ENCODE results near the gene ADCY2.

The ADCY2 gene

DNA sequence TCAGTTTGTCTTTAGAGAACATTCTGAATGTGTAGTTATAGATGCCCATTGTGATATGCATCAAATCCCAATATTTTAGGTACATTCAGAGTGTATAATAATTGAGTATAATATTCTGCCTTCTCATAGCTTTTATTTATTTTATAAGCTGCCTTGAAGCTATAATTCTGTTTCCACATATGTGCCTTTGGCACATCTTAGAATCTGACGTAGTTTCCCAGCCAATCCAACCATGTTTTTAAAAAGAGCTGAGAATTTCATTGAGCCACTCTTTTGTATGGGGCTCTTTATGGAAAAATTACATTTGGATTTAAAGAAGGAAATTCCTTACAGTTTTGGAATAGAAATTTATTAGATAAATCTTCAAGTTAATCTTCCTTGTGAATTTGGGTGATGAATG lies 65.4 kb downstream of the ADCY2 start:
- TF ChIP-seq, protein P1, sequence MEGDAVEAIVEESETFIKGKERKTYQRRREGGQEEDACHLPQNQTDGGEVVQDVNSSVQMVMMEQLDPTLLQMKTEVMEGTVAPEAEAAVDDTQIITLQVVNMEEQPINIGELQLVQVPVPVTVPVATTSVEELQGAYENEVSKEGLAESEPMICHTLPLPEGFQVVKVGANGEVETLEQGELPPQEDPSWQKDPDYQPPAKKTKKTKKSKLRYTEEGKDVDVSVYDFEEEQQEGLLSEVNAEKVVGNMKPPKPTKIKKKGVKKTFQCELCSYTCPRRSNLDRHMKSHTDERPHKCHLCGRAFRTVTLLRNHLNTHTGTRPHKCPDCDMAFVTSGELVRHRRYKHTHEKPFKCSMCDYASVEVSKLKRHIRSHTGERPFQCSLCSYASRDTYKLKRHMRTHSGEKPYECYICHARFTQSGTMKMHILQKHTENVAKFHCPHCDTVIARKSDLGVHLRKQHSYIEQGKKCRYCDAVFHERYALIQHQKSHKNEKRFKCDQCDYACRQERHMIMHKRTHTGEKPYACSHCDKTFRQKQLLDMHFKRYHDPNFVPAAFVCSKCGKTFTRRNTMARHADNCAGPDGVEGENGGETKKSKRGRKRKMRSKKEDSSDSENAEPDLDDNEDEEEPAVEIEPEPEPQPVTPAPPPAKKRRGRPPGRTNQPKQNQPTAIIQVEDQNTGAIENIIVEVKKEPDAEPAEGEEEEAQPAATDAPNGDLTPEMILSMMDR (IDR thresholded peaks at IDR 0.05; ENCODE audit: low read depth, low read length), result no peak
- H3K4me3 ChIP-seq (ENCODE audit: low read depth, low read length), result no peak overlapping the region

DNA sequence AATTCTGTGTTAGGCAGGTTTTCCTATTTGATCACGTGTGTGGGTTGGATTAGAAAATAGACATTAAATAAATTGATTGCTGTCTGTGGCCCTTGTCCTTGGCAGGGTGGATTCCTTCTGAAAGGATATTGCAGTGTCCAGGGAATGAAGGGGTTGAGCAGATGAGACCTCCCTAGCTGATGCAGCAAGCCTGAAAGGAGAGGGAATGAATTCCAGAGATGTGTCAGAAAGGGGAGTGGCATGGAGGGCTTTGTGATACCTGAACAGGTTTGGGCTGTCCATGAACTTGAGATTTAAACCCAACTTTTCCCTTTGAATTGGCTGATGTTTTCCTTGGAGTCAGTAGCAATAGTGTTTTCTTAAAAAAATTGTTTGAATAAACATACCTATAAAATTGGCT lies 66.8 kb downstream of the ADCY2 start:
- TF ChIP-seq, protein P1 (IDR thresholded peaks at IDR 0.05; ENCODE audit: low read depth, low read length), result no peak
- no peak overlapping the region for H3K4me3 ChIP-seq (ENCODE audit: low read depth, low read length)

DNA sequence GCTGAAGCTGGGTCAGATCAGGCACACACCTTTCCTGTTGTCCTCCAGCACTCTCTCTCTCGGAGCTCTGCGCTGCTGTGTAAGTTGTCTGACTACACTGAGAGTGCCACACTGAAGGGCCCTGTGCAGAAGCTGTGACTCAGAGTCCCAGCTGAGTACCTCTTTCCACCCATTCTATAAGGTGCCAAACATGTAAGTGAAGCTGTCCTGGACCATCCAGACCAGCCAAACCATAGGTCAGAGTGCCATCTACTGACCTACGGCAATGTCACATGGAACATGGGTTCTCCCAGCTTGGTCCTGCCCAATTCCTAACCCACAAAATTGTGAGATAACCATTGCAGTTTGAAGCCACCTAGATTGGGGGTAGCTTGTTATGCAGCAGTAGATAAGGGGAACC lies 68.2 kb downstream of the ADCY2 start:
- H3K4me3 ChIP-seq (ENCODE audit: low read depth, low read length), result no peak overlapping the region
- TF ChIP-seq, protein P1 (IDR thresholded peaks at IDR 0.05; ENCODE audit: low read depth, low read length), result no peak

DNA sequence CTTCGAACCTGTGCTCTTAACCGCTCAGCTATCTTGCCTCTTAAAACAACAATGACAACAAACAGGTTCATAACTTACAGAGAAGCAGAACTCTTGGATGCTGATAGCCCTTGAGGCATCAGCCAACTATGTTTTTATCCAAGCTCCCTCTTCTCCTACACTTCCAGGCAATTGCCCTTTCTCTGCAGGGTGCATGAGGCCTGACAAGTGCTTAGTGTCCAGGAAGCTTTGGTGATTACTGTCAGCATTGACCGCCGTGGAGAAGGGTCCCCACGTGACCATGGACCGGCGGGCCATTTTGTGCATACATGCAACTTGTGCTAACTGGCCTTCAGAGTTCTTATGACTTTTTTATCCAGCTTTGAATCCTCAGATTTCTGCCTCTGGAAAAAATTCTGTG lies 71.2 kb downstream of the ADCY2 start:
- TF ChIP-seq, protein P1 (IDR thresholded peaks at IDR 0.05; ENCODE audit: low read depth, low read length), result no peak

GRCh38 chr5:7468742-7469141 lies 72.8 kb downstream of the ADCY2 start:
- no peak overlapping the region for H3K4me3 ChIP-seq (ENCODE audit: low read depth, low read length)
- TF ChIP-seq, protein P1 (IDR thresholded peaks at IDR 0.05; ENCODE audit: low read depth, low read length), result no peak

More for the DNA sequence above, 71.2 kb downstream of the ADCY2 start:
- no peak overlapping the region for H3K4me3 ChIP-seq (ENCODE audit: low read depth, low read length)

GRCh38 chr5:7471710-7472109 lies 75.8 kb downstream of the ADCY2 start:
- TF ChIP-seq, protein P1 (IDR thresholded peaks at IDR 0.05; ENCODE audit: low read depth, low read length), result no peak
- H3K4me3 ChIP-seq (ENCODE audit: low read depth, low read length), result no peak overlapping the region

DNA sequence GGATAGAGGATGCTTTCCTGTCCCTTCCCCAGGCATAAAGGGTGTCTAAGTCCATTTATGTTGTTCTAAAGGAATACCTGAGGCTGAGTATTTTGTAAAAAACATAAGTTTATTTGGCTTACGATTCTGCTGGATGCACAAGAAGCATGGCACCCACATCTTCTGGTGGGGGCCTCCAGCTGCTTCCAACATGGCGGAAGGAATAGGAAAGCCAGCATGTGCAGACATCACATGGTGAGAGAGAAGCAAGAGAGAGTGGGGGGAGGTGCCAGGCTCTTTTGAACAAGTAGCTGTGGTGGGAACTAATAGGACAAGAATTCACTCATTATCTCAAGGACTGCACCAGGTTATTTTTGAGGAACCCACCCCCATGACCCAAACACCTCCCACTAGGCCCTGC lies 77.2 kb downstream of the ADCY2 start:
- TF ChIP-seq, protein P1 (IDR thresholded peaks at IDR 0.05; ENCODE audit: low read depth, low read length), result no peak

More for the DNA sequence above, 77.2 kb downstream of the ADCY2 start:
- no peak overlapping the region for H3K4me3 ChIP-seq (ENCODE audit: low read depth, low read length)
